Body of pancreas (tissue), 4 donors: ENCODE data around the gene CPT1B.

ENCODE experiments used
- POLR2A ChIP-seq, 3 donors: fragments of 450-650 bp; IDR thresholded peaks; one replicate each; pipeline ENCODE4 v1.6.1; 2016; ENCODE audit warnings: antibody characterized with exemption in 3 of 3, mild to moderate bottlenecking in 2 of 3
- TF ChIP-seq, protein P1 (sequence below), 7 experiments: fragments of 450-650 bp in 4 of 7; fragments of 200-600 bp in 3 of 7; sonication (generic) in 3 of 7; IDR thresholded peaks; one replicate each; pipeline ENCODE4 v1.5.1; 2016 to 2019; ENCODE audit warnings: antibody characterized with exemption in 7 of 7

DNA sequence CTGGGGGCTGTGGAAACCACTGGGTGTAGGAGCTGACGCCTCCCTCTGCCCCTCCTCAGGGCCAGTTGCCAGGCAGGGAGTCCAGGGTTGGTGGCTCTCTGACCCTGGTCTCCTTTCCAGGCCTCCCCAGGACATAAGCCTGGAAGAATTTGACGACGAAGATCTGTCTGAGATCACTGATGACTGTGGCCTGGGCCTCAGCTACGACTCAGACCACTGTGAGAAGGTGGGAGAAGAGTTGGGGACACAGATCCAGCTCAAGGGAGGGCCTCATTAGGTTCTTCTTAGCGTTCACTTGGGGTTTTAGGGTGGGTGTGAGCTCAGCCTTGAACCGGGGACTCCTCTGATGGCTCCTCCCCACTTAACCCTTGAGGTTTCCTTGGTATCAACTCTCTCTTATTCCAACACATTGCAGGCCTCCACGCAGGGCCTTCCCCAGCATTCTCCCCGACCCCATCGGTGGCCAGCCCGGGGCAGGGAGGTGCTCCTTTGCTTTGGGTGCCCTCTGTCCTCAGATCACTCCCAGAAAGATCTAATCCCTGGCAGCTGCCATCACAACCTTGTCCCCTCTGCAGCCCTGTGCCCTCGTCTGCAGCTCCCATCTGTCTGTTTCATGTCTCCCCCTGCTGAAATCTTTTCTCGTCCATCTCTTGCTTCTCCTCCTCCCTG lies 23.6 kb upstream of the CPT1B start:
- TF ChIP-seq POLR2A (IDR thresholded peaks at IDR 0.05), result no peak
- TF ChIP-seq, protein P1, sequence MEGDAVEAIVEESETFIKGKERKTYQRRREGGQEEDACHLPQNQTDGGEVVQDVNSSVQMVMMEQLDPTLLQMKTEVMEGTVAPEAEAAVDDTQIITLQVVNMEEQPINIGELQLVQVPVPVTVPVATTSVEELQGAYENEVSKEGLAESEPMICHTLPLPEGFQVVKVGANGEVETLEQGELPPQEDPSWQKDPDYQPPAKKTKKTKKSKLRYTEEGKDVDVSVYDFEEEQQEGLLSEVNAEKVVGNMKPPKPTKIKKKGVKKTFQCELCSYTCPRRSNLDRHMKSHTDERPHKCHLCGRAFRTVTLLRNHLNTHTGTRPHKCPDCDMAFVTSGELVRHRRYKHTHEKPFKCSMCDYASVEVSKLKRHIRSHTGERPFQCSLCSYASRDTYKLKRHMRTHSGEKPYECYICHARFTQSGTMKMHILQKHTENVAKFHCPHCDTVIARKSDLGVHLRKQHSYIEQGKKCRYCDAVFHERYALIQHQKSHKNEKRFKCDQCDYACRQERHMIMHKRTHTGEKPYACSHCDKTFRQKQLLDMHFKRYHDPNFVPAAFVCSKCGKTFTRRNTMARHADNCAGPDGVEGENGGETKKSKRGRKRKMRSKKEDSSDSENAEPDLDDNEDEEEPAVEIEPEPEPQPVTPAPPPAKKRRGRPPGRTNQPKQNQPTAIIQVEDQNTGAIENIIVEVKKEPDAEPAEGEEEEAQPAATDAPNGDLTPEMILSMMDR (IDR thresholded peaks at IDR 0.05), result no peak
